Keratinocyte (primary cell): ENCODE data around the gene HOMER1.
"Not testable (repeated sequence)": the region's sequence is repeated elsewhere in the genome, so short reads cannot be mapped to it uniquely, and the experiment has no call there.

Experiments
- CTCF ChIP-seq, 3 experiments: IDR thresholded peaks in 1 of 3; conservative IDR thresholded peaks in 1 of 3; optimal IDR thresholded peaks in 1 of 3; 2 replicates in 2 of 3; 3 replicates in 1 of 3; pipeline versions ENCODE3 to v1.5.1; 2011; ENCODE audit warnings: low read length in 3 of 3, mild to moderate bottlenecking in 3 of 3, moderate library complexity in 2 of 3, control low read depth in 1 of 3, inconsistent platforms in 1 of 3; ENCODE audit not compliant: insufficient read depth in 2 of 3; ENCODE audit errors: extremely low read depth in 1 of 3
- EZH2 ChIP-seq: IDR thresholded peaks from one replicate; pipeline ENCODE4 v1.6.1; 2012; ENCODE audit warnings: inconsistent platforms, mild to moderate bottlenecking, low read length, moderate library complexity

GRCh38 chr5:79516331-79516730 lies 2.4 kb upstream of the HOMER1 start:
- not testable (repeated sequence) for TF ChIP-seq CTCF (optimal IDR thresholded peaks at IDR 0.05 in 1 of 3, IDR thresholded peaks at IDR 0.05 in 1 of 3, conservative IDR thresholded peaks at IDR 0.05 in 1 of 3; ENCODE audit: extremely low read depth in 1 of 3, insufficient read depth in 2 of 3, low read length in 3 of 3); EZH2
